ENCODE results near the gene TTC3. TPM values are rescaled to one million over a fixed set of nuclear protein-coding genes. Genes with fewer than 3 reads are reported as not detected.
A peak's percentile ranks its signal among the peaks of the same experiment; 100 is the strongest.

TTC3 gene
- total RNA-seq, 2 experiments from 2014 or later: 70.2 to 74.0 TPM

- peaks cover 40% of the 10 kb centered on the region for H3K4me1 Mint-ChIP-seq (ENCODE audit: low read depth)
- DNase-seq (peak; percentile 63), ATAC-seq (peak; percentile 43)
- POLR2A ChIA-PET: no interaction called here
- TF ChIP-seq CTCF (IDR thresholded peaks at IDR 0.05): no peak
- peak overlapping the region; percentile 94 for H3K4me3 Mint-ChIP-seq
- CTCF ChIA-PET: no interaction called here
- H3K9me3 Mint-ChIP-seq: peaks cover 2% of the 10 kb centered on the region
- H3K36me3 Mint-ChIP-seq (ENCODE audit: low read depth): peaks cover 22% of the 10 kb centered on the region
- no peaks in the 10 kb centered on the region for H3K27me3 Mint-ChIP-seq
- intact Hi-C loops (cut with micrococcal nuclease): loop anchor here (10.0 kb wide), 1 partner anchor 89 kb away; no protein-coding TSS in a partner anchor
- peak overlapping the region; percentile 92 for H3K27ac Mint-ChIP-seq
Observed at GRCh38 chr21:37073417-37074196, 553 bp downstream of the TTC3 start.

GRCh38 chr21:37074197-37074510, 1.1 kb downstream of the TTC3 start:
- ATAC-seq: no peak
- ChIA-PET POLR2A (no interaction called here), CTCF (interaction anchor here (1.3 to 1.4 kb wide), 2 partner anchors 10 to 13 kb away, joined by 4 to 7 read pairs; no protein-coding TSS in a partner anchor)
- TF ChIP-seq CTCF (IDR thresholded peaks at IDR 0.05): no peak
- Mint-ChIP-seq H3K27ac (peak overlapping the region; percentile 92), H3K36me3 (ENCODE audit: low read depth) (peaks cover 17% of the 10 kb centered on the region), H3K4me3 (peak overlapping the region; percentile 94), H3K27me3 (no peaks in the 10 kb centered on the region), H3K4me1 (ENCODE audit: low read depth) (peaks cover 42% of the 10 kb centered on the region), H3K9me3 (peaks cover 3% of the 10 kb centered on the region)
- intact Hi-C loops (cut with micrococcal nuclease): loop anchor here (10.0 kb wide), 1 partner anchor 89 kb away; no protein-coding TSS in a partner anchor
- DNase-seq: no peak

GRCh38 chr21:37074546-37074945, 1.5 kb downstream of the TTC3 start:
- peaks cover 44% of the 10 kb centered on the region for H3K4me1 Mint-ChIP-seq (ENCODE audit: low read depth)
- POLR2A ChIA-PET: interaction anchor here (0.6 kb wide), 1 partner anchor 87 kb away, joined by 3 read pairs; no protein-coding TSS in a partner anchor
- peaks cover 18% of the 10 kb centered on the region for H3K36me3 Mint-ChIP-seq (ENCODE audit: low read depth)
- peak overlapping the region; percentile 92 for H3K27ac Mint-ChIP-seq
- ATAC-seq (no peak), DNase-seq (no peak)
- H3K9me3 Mint-ChIP-seq: peaks cover 5% of the 10 kb centered on the region
- no peaks in the 10 kb centered on the region for H3K27me3 Mint-ChIP-seq
- CTCF ChIA-PET: interaction anchor here (1.3 to 1.4 kb wide), 2 partner anchors 10 to 13 kb away, joined by 4 to 7 read pairs; no protein-coding TSS in a partner anchor
- intact Hi-C loops (cut with micrococcal nuclease): loop anchor here (10.0 kb wide), 1 partner anchor 90 kb away; no protein-coding TSS in a partner anchor
- TF ChIP-seq CTCF (IDR thresholded peaks at IDR 0.05): no peak
- peak overlapping the region; percentile 94 for H3K4me3 Mint-ChIP-seq

GRCh38 chr21:37075214-37075770, 2.2 kb downstream of the TTC3 start:
- POLR2A ChIA-PET: interaction anchor here (0.5 to 0.6 kb wide), 2 partner anchors 31 to 88 kb away, joined by 3 read pairs; no protein-coding TSS in a partner anchor
- CTCF ChIA-PET: interaction anchor here (1.3 to 1.4 kb wide), 2 partner anchors 9 to 12 kb away, joined by 4 to 7 read pairs; no protein-coding TSS in a partner anchor
- peak overlapping the region; percentile 59 for H3K4me3 Mint-ChIP-seq
- intact Hi-C loops (cut with micrococcal nuclease): loop anchor here (10.0 kb wide), 1 partner anchor 90 kb away; no protein-coding TSS in a partner anchor
- no peaks in the 10 kb centered on the region for H3K27me3 Mint-ChIP-seq
- no peak for ATAC-seq
- DNase-seq: no peak
- H3K4me1 Mint-ChIP-seq (ENCODE audit: low read depth): peaks cover 41% of the 10 kb centered on the region
- TF ChIP-seq CTCF (IDR thresholded peaks at IDR 0.05): no peak
- H3K27ac Mint-ChIP-seq: no peak overlapping the region
- peaks cover 5% of the 10 kb centered on the region for H3K9me3 Mint-ChIP-seq
- peaks cover 15% of the 10 kb centered on the region for H3K36me3 Mint-ChIP-seq (ENCODE audit: low read depth)
